ENCODE data around the gene NUTF2.
A peak's percentile ranks its signal among the peaks of the same experiment; 100 is the strongest.

NUTF2 gene

DNA sequence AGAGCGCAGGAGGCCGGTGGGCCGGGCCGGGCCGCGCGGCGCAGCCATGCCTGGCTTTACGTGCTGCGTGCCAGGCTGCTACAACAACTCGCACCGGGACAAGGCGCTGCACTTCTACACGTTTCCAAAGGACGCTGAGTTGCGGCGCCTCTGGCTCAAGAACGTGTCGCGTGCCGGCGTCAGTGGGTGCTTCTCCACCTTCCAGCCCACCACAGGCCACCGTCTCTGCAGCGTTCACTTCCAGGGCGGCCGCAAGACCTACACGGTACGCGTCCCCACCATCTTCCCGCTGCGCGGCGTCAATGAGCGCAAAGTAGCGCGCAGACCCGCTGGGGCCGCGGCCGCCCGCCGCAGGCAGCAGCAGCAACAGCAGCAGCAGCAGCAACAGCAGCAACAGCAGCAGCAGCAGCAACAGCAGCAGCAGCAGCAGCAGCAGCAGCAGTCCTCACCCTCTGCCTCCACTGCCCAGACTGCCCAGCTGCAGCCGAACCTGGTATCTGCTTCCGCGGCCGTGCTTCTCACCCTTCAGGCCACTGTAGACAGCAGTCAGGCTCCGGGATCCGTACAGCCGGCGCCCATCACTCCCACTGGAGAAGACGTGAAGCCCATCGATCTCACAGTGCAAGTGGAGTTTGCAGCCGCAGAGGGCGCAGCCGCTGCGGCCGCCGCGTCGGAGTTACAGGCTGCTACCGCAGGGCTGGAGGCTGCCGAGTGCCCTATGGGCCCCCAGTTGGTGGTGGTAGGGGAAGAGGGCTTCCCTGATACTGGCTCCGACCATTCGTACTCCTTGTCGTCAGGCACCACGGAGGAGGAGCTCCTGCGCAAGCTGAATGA is 4.0 kb upstream of the NUTF2 start:
- H3K4me1 ChIP-seq (ENCODE audit: control insufficient read depth, insufficient read depth, low read length): peaks cover 42% of the 10 kb centered on the region
- no peaks in the 10 kb centered on the region for H3K36me3 ChIP-seq (ENCODE audit: control insufficient read depth, insufficient read depth, low read length)
- H3K4me3 ChIP-seq (ENCODE audit: low read length): peak overlapping the region; percentile 93
- H3K9me3 ChIP-seq (ENCODE audit: control insufficient read depth, low read length): no peaks in the 10 kb centered on the region
- H3K9ac ChIP-seq (ENCODE audit: low read length): peak overlapping the region; percentile 86
- H3K27me3 ChIP-seq (ENCODE audit: control insufficient read depth, insufficient read depth, low read length): no peaks in the 10 kb centered on the region

DNA sequence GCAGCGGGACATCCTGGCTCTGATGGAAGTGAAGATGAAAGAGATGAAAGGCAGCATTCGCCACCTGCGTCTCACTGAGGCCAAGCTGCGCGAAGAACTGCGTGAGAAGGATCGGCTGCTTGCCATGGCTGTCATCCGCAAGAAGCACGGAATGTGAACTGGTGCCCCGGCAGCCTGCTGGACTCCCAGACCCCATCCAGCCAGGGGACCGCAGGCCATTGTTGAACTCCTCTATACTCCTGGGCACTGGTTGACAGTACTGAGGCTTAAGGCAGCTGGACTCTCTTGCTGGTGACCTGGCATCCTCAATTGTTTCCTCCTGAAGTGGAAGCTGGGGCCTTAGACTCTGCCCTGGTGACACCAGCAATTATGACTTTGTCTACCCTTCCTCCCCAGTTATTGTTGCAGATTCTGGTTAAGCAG is 3.4 kb upstream of the NUTF2 start:
- H3K4me3 ChIP-seq (ENCODE audit: low read length): peak overlapping the region; percentile 82
- no peaks in the 10 kb centered on the region for H3K27me3 ChIP-seq (ENCODE audit: control insufficient read depth, insufficient read depth, low read length)
- H3K9ac ChIP-seq (ENCODE audit: low read length): peak overlapping the region; percentile 86
- peaks cover 48% of the 10 kb centered on the region for H3K4me1 ChIP-seq (ENCODE audit: control insufficient read depth, insufficient read depth, low read length)
- no peaks in the 10 kb centered on the region for H3K36me3 ChIP-seq (ENCODE audit: control insufficient read depth, insufficient read depth, low read length)
- no peaks in the 10 kb centered on the region for H3K9me3 ChIP-seq (ENCODE audit: control insufficient read depth, low read length)

DNA sequence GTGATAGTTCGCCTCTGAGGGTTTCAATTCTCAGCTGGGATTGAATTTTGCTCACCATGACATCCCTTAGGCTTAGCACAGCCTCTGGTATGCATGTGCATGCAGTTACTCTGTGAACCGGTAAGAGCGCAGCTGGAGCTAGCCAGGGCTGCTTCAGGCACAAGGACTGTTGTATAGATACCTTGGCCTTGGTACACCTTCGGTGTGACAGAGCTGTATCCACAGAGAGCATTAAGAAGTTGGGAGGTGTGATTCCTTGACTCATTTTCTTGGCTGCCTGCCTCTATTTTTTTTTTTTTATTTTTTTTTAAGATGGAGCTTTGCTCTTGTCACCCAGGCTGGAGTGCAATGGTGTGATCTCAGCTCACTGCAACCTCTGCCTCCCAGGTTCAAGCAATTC is 2.2 kb upstream of the NUTF2 start:
- H3K9me3 ChIP-seq (ENCODE audit: control insufficient read depth, low read length): no peaks in the 10 kb centered on the region
- H3K4me3 ChIP-seq (ENCODE audit: low read length): no peak overlapping the region
- no peaks in the 10 kb centered on the region for H3K36me3 ChIP-seq (ENCODE audit: control insufficient read depth, insufficient read depth, low read length)
- H3K9ac ChIP-seq (ENCODE audit: low read length): no peak overlapping the region
- H3K4me1 ChIP-seq (ENCODE audit: control insufficient read depth, insufficient read depth, low read length): peaks cover 48% of the 10 kb centered on the region
- H3K27me3 ChIP-seq (ENCODE audit: control insufficient read depth, insufficient read depth, low read length): no peaks in the 10 kb centered on the region

DNA sequence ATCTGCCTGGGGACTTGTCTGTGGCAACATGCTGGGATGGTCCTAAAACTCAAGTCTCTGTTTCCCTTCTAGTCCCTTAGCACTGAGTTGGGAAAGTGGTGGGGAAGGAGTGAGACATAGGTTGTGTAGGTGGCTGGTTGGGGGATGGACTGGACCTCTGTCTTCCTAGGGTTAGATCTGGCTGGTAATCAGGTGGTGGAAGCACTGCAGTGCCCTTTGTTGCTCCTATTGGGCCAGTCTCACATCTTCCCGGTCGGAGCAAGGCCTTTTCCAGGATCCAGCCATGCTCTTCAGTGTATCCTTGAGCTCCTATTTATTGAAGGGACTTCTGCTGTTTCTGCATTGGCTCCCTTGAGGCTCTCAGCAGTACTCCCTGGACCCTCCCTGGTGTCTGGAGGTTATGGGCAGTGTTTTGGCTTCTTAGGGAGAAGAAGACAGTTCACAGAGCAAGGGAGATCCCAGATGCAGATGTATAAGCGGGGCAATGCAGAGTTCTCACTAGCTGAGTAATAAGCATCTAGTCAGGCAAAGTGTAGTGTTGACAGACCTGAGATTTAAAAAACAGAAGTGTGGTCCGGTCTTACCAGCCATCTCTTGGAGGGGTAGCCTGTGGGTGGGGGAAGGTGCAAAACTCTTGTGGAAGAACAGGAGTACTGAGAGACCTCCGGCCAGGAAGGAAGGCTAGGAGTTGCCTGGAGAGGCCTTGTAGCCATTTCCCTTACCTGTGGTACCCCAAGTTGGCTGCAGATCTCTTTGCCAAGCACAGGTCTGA is 1.3 kb upstream of the NUTF2 start:
- Histone ChIP-seq H3K9ac (ENCODE audit: low read length) (peak overlapping the region; percentile 88), H3K4me1 (ENCODE audit: control insufficient read depth, insufficient read depth, low read length) (peaks cover 48% of the 10 kb centered on the region), H3K27me3 (ENCODE audit: control insufficient read depth, insufficient read depth, low read length) (no peaks in the 10 kb centered on the region)

DNA sequence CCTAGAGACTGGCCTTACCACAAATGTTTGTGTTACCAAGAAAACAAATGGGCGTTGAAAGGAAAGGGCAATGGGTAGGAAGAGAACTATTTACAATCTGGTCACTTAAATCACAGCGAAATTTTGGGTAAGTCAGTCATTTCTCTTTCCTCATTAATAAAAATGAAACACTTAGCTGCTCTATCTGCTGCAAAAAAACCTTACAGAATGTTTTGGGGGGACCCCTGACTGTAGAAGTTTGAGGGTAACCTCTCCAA is 742 bp upstream of the NUTF2 start:
- Histone ChIP-seq H3K4me3 (ENCODE audit: low read length) (peak overlapping the region; percentile 84), H3K27me3 (ENCODE audit: control insufficient read depth, insufficient read depth, low read length) (no peaks in the 10 kb centered on the region), H3K9ac (ENCODE audit: low read length) (peak overlapping the region; percentile 88), H3K4me1 (ENCODE audit: control insufficient read depth, insufficient read depth, low read length) (peaks cover 48% of the 10 kb centered on the region), H3K9me3 (ENCODE audit: control insufficient read depth, low read length) (no peaks in the 10 kb centered on the region), H3K36me3 (ENCODE audit: control insufficient read depth, insufficient read depth, low read length) (no peaks in the 10 kb centered on the region)

More for the DNA sequence above, 1.3 kb upstream of the NUTF2 start:
- Histone ChIP-seq H3K9me3 (ENCODE audit: control insufficient read depth, low read length) (no peaks in the 10 kb centered on the region), H3K4me3 (ENCODE audit: low read length) (no peak overlapping the region), H3K36me3 (ENCODE audit: control insufficient read depth, insufficient read depth, low read length) (no peaks in the 10 kb centered on the region)

DNA sequence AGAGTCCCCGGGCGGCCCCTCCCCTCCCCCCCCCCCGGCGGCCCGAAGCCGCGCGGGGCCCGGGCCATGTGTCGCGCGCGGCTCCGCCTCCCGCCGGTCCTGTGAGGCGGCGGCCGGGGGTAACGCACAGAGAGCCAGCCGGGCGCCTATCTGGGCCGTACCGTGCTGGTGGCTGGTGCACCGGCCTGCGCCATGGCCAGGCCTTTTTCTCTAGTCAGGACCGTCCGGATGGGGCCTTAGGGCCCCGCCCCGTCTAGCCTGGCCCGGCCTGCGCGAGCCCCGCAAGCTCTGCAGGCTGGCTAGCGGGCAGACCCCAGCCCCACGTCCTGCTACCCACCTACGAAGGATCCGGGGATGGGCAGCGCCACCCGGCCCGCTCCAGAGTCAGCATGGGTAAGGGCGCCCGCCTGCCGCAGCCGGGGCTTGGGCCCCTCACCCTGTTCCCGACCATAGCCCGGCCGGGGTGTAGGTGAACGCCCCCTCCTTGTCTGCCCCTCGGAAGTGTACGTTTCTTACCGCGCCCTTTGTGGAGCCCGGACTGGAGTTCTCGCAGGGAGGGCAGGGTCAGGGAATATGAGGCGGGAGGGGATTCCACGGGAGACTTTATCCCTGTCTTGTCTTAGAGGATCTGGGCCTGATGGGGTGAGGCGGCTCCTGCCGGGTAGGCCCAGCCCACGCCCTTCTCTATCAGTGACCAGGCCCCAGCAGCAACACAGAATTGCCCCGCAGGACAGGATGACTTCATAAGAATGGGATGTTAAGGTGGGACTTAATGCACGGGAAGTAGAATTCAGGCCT is 530 bp downstream of the NUTF2 start, which contains the start of gene CENPT:
Gene CENPT (minus strand): TSS at position 630 of the 798 bp plus-strand sequence. CDS start 13,834 bp downstream, outside the sequence.
- Histone ChIP-seq H3K9ac (ENCODE audit: low read length) (peak within 1 kb of the TSS; percentile 92), H3K4me1 (ENCODE audit: control insufficient read depth, insufficient read depth, low read length) (peaks cover 42% of the 10 kb centered on the region), H3K9me3 (ENCODE audit: control insufficient read depth, low read length) (no peaks in the 10 kb centered on the region), H3K36me3 (ENCODE audit: control insufficient read depth, insufficient read depth, low read length) (no peaks in the 10 kb centered on the region), H3K4me3 (ENCODE audit: low read length) (peak within 1 kb of the TSS; percentile 84), H3K27me3 (ENCODE audit: control insufficient read depth, insufficient read depth, low read length) (no peaks in the 10 kb centered on the region)

DNA sequence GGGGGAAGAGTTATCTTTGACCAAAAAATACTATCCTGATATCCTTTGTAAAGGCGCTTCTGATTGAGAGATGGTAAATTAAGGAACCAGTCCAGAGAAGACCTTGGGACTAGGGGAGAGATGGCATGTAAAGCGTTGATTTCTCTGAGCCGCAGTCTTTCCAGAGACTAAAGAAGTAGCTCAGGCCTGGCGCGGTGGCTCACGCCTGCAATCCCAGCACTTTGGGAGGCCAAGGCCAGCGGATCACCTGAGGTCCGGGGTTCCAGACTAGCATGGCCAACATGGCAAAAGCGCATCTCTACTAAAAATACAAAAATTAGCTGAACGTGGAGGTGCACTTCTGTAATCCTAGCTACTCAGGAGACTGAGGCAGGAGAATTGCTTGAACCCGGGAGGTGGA is 1.4 kb downstream of the NUTF2 start:
- Histone ChIP-seq H3K27me3 (ENCODE audit: control insufficient read depth, insufficient read depth, low read length) (no peaks in the 10 kb centered on the region), H3K4me1 (ENCODE audit: control insufficient read depth, insufficient read depth, low read length) (peaks cover 41% of the 10 kb centered on the region), H3K9me3 (ENCODE audit: control insufficient read depth, low read length) (no peaks in the 10 kb centered on the region), H3K9ac (ENCODE audit: low read length) (peak overlapping the region; percentile 92), H3K36me3 (ENCODE audit: control insufficient read depth, insufficient read depth, low read length) (no peaks in the 10 kb centered on the region), H3K4me3 (ENCODE audit: low read length) (peak overlapping the region; percentile 84)

DNA sequence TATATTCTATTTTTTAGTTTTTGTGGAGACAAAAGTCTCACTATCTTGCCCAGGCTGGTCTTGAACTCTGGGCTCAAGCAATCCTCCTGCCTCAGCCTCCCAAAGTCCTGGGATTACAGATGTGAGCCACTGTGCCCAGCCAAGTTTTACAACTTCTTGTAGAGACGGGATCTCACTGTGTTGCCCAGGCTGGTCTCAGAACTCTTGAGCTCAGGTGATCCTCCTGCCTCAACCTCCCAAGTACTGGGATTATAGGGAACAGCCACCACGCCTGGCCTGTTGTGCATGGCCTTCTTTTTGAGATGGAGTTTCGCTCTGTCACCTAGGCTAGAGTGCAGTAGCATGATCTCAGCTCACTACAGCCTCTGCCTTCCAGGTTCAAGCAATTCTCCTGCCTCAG is 6.9 kb downstream of the NUTF2 start:
- no peaks in the 10 kb centered on the region for H3K36me3 ChIP-seq (ENCODE audit: control insufficient read depth, insufficient read depth, low read length)
- H3K4me1 ChIP-seq (ENCODE audit: control insufficient read depth, insufficient read depth, low read length): peaks cover 23% of the 10 kb centered on the region

DNA sequence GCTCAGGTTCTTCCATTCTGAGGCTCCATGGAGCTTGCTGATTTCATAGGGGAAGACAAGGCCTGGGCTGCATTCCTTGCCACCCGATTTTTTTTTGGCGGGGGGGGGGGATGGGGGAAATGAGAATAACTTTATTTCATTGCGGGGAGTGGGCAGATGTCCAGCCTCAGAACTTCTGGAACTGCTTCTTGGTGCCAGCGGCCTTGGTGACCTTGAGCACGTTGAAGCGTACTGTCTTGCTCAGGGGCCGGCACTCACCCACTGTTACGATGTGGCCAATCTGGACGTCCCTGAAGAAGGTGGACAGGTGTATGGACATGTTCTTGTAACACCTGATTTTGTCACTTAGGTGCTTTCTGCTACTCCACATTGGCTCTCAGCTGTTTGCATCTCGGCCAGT is 9.1 kb downstream of the NUTF2 start:
- no peaks in the 10 kb centered on the region for H3K36me3 ChIP-seq (ENCODE audit: control insufficient read depth, insufficient read depth, low read length)
- no peaks in the 10 kb centered on the region for H3K27me3 ChIP-seq (ENCODE audit: control insufficient read depth, insufficient read depth, low read length)
- no peak overlapping the region for H3K4me3 ChIP-seq (ENCODE audit: low read length)
- no peak overlapping the region for H3K9ac ChIP-seq (ENCODE audit: low read length)
- H3K9me3 ChIP-seq (ENCODE audit: control insufficient read depth, low read length): no peaks in the 10 kb centered on the region
- H3K4me1 ChIP-seq (ENCODE audit: control insufficient read depth, insufficient read depth, low read length): peaks cover 31% of the 10 kb centered on the region

More for the DNA sequence above, 6.9 kb downstream of the NUTF2 start:
- H3K27me3 ChIP-seq (ENCODE audit: control insufficient read depth, insufficient read depth, low read length): no peaks in the 10 kb centered on the region
- no peak overlapping the region for H3K4me3 ChIP-seq (ENCODE audit: low read length)
- H3K9me3 ChIP-seq (ENCODE audit: control insufficient read depth, low read length): no peaks in the 10 kb centered on the region
- no peak overlapping the region for H3K9ac ChIP-seq (ENCODE audit: low read length)

DNA sequence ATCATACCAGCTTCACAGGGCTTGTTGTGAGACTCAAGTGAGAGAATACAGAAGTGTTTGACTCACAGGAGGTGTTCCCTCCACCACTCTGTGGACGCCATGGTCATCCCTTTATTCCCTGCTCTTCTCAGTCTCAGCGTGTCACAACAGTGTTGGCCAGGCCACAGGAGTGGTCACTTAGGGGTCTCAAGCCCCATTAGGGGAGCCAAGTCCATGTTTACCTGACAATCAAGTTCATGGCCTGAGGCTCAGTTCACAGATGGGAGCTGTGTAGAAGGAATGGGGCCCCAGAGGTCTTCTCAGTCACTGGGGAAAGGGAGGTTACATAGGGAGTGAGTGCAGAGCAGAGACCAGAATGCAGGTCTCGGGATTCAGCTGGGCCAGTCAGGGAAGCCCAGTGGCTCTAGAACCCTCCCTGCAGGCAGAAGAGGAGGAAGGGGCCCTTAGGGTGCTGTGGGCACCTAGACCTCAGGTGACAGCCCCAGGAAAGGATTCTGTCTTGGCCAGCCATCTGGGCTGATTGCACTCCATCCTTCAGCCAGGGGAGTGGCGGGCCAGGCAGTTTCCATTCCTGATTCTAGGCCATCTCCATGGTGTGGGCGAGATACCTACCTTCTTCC is 10.3 kb downstream of the NUTF2 start:
- peaks cover 44% of the 10 kb centered on the region for H3K4me1 ChIP-seq (ENCODE audit: control insufficient read depth, insufficient read depth, low read length)
- no peaks in the 10 kb centered on the region for H3K27me3 ChIP-seq (ENCODE audit: control insufficient read depth, insufficient read depth, low read length)
- H3K9ac ChIP-seq (ENCODE audit: low read length): peak overlapping the region; percentile 14
- H3K4me3 ChIP-seq (ENCODE audit: low read length): no peak overlapping the region
- no peaks in the 10 kb centered on the region for H3K36me3 ChIP-seq (ENCODE audit: control insufficient read depth, insufficient read depth, low read length)
- no peaks in the 10 kb centered on the region for H3K9me3 ChIP-seq (ENCODE audit: control insufficient read depth, low read length)

DNA sequence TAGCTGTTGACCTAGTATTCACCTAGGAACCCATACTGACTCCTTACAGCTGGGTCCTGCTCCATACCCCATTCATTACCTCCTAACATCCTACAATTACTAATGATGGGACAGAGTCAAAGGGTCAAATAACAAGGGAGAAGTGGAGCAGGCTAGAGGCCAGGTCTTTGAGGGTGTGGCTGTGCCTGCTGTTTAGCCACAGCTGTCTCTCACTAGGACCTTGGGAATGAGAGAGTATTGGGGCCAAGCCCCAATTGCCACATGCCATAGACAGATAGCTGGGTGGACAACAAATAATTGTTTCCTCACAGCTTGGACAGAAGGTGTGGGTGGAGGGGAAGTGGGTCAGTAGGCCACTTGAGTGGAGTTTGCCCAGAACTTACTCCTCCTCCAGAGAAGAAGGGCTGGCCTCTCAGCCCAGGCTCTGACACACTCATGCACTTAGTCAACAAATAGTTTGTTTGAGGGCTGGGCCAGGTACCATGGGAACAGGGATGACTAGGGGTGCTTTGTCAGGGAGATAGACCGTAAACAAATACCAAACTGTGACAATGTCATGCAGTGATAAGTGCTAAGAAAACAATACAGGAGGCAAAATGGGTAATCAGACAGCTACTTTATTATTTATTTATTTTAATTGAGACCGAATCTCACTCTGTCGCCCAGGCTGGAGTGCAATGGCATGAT is 11.0 kb downstream of the NUTF2 start:
- no peaks in the 10 kb centered on the region for H3K36me3 ChIP-seq (ENCODE audit: control insufficient read depth, insufficient read depth, low read length)
- H3K9me3 ChIP-seq (ENCODE audit: control insufficient read depth, low read length): no peaks in the 10 kb centered on the region
- peaks cover 50% of the 10 kb centered on the region for H3K4me1 ChIP-seq (ENCODE audit: control insufficient read depth, insufficient read depth, low read length)
- no peaks in the 10 kb centered on the region for H3K27me3 ChIP-seq (ENCODE audit: control insufficient read depth, insufficient read depth, low read length)
- H3K9ac ChIP-seq (ENCODE audit: low read length): peak overlapping the region; percentile 63
- no peak overlapping the region for H3K4me3 ChIP-seq (ENCODE audit: low read length)
